Measurements from ENCODE around the gene NINL. TPM values are rescaled to one million over a fixed set of nuclear protein-coding genes. Genes with fewer than 3 reads are reported as not detected.

NINL gene
- polyA plus RNA-seq, 1 donor (not counting 4 experiments of a cell fraction or from before 2014, with no cell fraction given): 0.79 TPM

DNA sequence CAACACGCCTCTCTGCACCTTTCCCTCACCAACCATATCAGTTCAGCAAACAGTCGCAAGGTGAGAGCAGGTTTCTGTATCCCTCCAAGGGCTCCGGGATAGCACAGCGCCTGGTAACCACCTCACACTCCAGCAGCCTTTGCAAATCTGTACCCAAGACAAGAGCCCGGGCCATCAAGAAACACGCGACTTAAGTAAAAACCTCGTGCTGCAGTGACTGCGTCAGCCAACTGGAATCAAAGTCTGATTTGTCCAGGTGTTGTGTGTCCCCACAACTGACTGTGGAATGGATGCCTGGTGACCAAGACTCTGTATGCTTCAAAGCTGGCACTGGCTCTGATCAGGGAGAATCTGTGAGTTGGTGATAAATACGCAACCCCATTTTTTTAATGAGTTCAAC, 74.1 kb downstream of the NINL start:
- no peak overlapping the region for H3K9ac ChIP-seq (ENCODE audit: control insufficient read depth, extremely low read depth, insufficient read depth, low read length)
- DNase-seq (ENCODE audit: low read depth, low spot score) (no peak), FAIRE-seq (no peak)
- dilution Hi-C loops (cut with MboI; ENCODE audit: extremely low pct_ligation_motif_present, low sequenced_read_pairs): no loop called here
- H3K36me3 ChIP-seq (ENCODE audit: control insufficient read depth in 2 of 2, extremely low read depth in 1 of 2, insufficient read depth in 2 of 2, low read length in 2 of 2): no peaks in the 10 kb centered on the region
- no peak overlapping the region for H3K4me3 ChIP-seq (ENCODE audit: control insufficient read depth in 2 of 3, extremely low read depth in 1 of 3, insufficient read depth in 2 of 3, low read depth in 1 of 3, low read length in 3 of 3)
- no peak overlapping the region for H2AFZ ChIP-seq (ENCODE audit: control insufficient read depth, low read length)
- H4K20me1 ChIP-seq (ENCODE audit: control insufficient read depth, extremely low read depth, insufficient read depth, low read length): no peaks in the 10 kb centered on the region
- no peaks in the 10 kb centered on the region for H3K27me3 ChIP-seq (ENCODE audit: control insufficient read depth, extremely low read depth, insufficient read depth, low read length)
- H3K9me3 ChIP-seq (ENCODE audit: control insufficient read depth, low read depth, low read length): peaks cover 5% of the 10 kb centered on the region
- H3K4me1 ChIP-seq (ENCODE audit: control insufficient read depth, extremely low read depth, insufficient read depth, low read length): no peaks in the 10 kb centered on the region
- H3K27ac ChIP-seq (ENCODE audit: control insufficient read depth, insufficient read depth, low read length): no peak overlapping the region
- no peaks in the 10 kb centered on the region for H3K79me2 ChIP-seq (ENCODE audit: control insufficient read depth, insufficient read depth, low read length)
- H3K9me1 ChIP-seq (ENCODE audit: control insufficient read depth, extremely low read depth, insufficient read depth, low read length): no peaks in the 10 kb centered on the region
- H3K4me2 ChIP-seq (ENCODE audit: control insufficient read depth, extremely low read depth, insufficient read depth, low read depth, low read length): no peak overlapping the region
- TF ChIP-seq, protein P1, sequence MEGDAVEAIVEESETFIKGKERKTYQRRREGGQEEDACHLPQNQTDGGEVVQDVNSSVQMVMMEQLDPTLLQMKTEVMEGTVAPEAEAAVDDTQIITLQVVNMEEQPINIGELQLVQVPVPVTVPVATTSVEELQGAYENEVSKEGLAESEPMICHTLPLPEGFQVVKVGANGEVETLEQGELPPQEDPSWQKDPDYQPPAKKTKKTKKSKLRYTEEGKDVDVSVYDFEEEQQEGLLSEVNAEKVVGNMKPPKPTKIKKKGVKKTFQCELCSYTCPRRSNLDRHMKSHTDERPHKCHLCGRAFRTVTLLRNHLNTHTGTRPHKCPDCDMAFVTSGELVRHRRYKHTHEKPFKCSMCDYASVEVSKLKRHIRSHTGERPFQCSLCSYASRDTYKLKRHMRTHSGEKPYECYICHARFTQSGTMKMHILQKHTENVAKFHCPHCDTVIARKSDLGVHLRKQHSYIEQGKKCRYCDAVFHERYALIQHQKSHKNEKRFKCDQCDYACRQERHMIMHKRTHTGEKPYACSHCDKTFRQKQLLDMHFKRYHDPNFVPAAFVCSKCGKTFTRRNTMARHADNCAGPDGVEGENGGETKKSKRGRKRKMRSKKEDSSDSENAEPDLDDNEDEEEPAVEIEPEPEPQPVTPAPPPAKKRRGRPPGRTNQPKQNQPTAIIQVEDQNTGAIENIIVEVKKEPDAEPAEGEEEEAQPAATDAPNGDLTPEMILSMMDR (optimal IDR thresholded peaks at IDR 0.05 in 1 of 3, IDR thresholded peaks at IDR 0.05 in 1 of 3, conservative IDR thresholded peaks at IDR 0.05 in 1 of 3; ENCODE audit: extremely low read depth in 1 of 3, insufficient read depth in 2 of 3, low read length in 3 of 3): no peak
- TF ChIP-seq EZH2 (IDR thresholded peaks at IDR 0.05; ENCODE audit: low read length): no peak

DNA sequence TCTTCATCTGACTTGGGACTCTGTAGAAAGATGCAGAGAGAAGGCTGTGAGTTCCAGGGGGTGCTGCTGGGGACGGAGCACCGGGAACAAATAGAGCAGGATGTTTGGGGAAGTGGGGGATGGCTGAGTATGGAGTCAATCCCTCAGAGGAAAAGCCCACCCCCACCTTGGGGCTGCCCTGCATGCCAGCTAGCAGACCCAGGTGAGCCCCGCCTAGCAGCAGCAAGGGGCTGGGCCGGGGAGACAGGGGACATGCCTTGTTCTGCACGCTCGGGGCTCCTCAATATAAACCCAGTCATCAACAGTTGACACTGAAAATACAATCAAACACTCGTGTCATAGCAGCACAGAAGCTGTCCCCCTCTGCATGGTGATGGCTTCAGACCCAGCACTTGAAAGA, 74.6 kb downstream of the NINL start:
- H3K27ac ChIP-seq (ENCODE audit: control insufficient read depth, insufficient read depth, low read length): no peak overlapping the region
- H3K36me3 ChIP-seq (ENCODE audit: control insufficient read depth in 2 of 2, extremely low read depth in 1 of 2, insufficient read depth in 2 of 2, low read length in 2 of 2): no peaks in the 10 kb centered on the region
- FAIRE-seq (no peak), DNase-seq (ENCODE audit: low read depth, low spot score) (no peak)
- TF ChIP-seq EZH2 (IDR thresholded peaks at IDR 0.05; ENCODE audit: low read length): no peak
- TF ChIP-seq, protein P1 (optimal IDR thresholded peaks at IDR 0.05 in 1 of 3, IDR thresholded peaks at IDR 0.05 in 1 of 3, conservative IDR thresholded peaks at IDR 0.05 in 1 of 3; ENCODE audit: extremely low read depth in 1 of 3, insufficient read depth in 2 of 3, low read length in 3 of 3): no peak
- no peak overlapping the region for H3K9ac ChIP-seq (ENCODE audit: control insufficient read depth, extremely low read depth, insufficient read depth, low read length)
- H3K9me3 ChIP-seq (ENCODE audit: control insufficient read depth, low read depth, low read length): peaks cover 5% of the 10 kb centered on the region
- dilution Hi-C loops (cut with MboI; ENCODE audit: extremely low pct_ligation_motif_present, low sequenced_read_pairs): no loop called here
- H3K4me3 ChIP-seq (ENCODE audit: control insufficient read depth in 2 of 3, extremely low read depth in 1 of 3, insufficient read depth in 2 of 3, low read depth in 1 of 3, low read length in 3 of 3): no peak overlapping the region
- H3K9me1 ChIP-seq (ENCODE audit: control insufficient read depth, extremely low read depth, insufficient read depth, low read length): no peaks in the 10 kb centered on the region
- H3K27me3 ChIP-seq (ENCODE audit: control insufficient read depth, extremely low read depth, insufficient read depth, low read length): no peaks in the 10 kb centered on the region
- no peak overlapping the region for H3K4me2 ChIP-seq (ENCODE audit: control insufficient read depth, extremely low read depth, insufficient read depth, low read depth, low read length)
- H2AFZ ChIP-seq (ENCODE audit: control insufficient read depth, low read length): no peak overlapping the region
- no peaks in the 10 kb centered on the region for H3K4me1 ChIP-seq (ENCODE audit: control insufficient read depth, extremely low read depth, insufficient read depth, low read length)
- H3K79me2 ChIP-seq (ENCODE audit: control insufficient read depth, insufficient read depth, low read length): no peaks in the 10 kb centered on the region
- H4K20me1 ChIP-seq (ENCODE audit: control insufficient read depth, extremely low read depth, insufficient read depth, low read length): no peaks in the 10 kb centered on the region
